ENCODE measurements around the gene CELA2B. TPM values are rescaled to one million over a fixed set of nuclear protein-coding genes. Genes with fewer than 3 reads are reported as not detected.

CELA2B gene
- total and polyA plus RNA-seq, 2 of the 8 experiments (the other 6 are each of a cell fraction or from before 2014, with no cell fraction given) = not detected

GRCh38 chr1:15444468-15445389 lies 31.2 kb upstream of the CELA2B start (continued):
- TF ChIP-seq SP1 (IDR thresholded peaks at IDR 0.05; ENCODE audit: low read depth, low read length) (no peak), EP300 (IDR thresholded peaks at IDR 0.05; ENCODE audit: borderline replicate concordance in 1 of 2, low read depth in 2 of 2, low read length in 2 of 2) (no peak), CEBPB (IDR thresholded peaks at IDR 0.05; ENCODE audit: low read depth, low read length) (no peak), PHF8 (conservative IDR thresholded peaks at IDR 0.05; ENCODE audit: low read depth, low read length) (no peak), POLR2A (IDR thresholded peaks at IDR 0.05; ENCODE audit: control extremely low read depth in 1 of 2, low read depth in 2 of 2, low read length in 2 of 2) (no peak), BRCA1 (IDR thresholded peaks at IDR 0.05; ENCODE audit: low read depth, low read length) (no peak), EZH2 (IDR thresholded peaks at IDR 0.05; ENCODE audit: low read depth, low read length, severe bottlenecking) (no peak), SAP30 (IDR thresholded peaks at IDR 0.05; ENCODE audit: insufficient read depth, insufficient replicate concordance, low read length) (no peak)
- TF ChIP-seq, protein P1, sequence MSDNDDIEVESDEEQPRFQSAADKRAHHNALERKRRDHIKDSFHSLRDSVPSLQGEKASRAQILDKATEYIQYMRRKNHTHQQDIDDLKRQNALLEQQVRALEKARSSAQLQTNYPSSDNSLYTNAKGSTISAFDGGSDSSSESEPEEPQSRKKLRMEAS (IDR thresholded peaks at IDR 0.05) = no peak

All from H1 (cell line).